ENCODE data around the gene ACMSD.
"Not testable (repeated sequence)": the region's sequence is repeated elsewhere in the genome, so short reads cannot be mapped to it uniquely, and the experiment has no call there.

ACMSD gene

DNA sequence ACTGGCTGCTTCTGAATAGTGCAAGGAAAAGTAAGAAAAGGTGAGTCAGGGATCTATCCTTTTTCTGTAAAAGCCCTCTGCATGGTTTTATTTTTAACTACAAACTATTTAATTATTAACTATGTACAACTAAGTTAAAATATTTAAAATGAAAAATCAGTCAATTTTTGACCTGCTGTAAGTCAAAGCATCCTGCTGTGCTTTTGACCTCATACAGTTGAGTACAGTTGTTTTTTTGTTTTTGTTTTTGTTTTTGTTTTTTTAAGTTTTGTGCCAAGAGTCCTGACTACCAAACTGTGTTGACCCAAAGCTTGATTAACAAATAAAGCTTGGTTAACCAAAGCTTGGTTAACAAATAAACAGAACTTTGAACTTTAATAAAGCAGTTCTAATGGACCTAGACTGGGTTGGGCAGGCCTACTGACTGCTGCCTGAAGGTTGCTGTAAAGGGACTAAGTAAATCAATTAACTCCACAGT, at the start of gene ACMSD:
TSS of gene ACMSD (plus strand) at position 474 of the 478 bp plus-strand sequence. CDS start 67 bp downstream, outside the sequence.
- DNase-seq = no peak

GRCh38 chr2:134790487-134790886, 47.9 kb upstream of the ACMSD start:
- no peak for DNase-seq

DNA sequence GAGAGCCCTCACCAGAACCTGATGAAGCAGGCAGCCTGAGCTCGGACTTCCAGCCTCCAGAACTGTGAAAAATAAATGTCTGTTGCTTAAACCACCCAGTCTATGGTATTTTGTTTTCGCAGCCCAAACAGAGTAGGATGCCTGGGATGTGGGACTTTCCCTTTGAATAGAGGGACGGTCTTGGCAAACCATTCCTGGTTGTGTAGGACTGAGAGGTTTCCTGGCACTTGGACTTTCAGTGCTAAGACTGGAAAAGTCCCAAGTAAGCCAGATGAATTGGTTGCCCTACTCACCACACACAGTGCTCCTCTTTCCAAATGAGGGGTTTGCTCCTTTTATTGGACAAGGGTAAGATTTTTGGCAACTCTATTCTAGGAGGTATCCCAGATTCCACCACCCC, 46.8 kb upstream of the ACMSD start:
- DNase-seq = no peak

DNA sequence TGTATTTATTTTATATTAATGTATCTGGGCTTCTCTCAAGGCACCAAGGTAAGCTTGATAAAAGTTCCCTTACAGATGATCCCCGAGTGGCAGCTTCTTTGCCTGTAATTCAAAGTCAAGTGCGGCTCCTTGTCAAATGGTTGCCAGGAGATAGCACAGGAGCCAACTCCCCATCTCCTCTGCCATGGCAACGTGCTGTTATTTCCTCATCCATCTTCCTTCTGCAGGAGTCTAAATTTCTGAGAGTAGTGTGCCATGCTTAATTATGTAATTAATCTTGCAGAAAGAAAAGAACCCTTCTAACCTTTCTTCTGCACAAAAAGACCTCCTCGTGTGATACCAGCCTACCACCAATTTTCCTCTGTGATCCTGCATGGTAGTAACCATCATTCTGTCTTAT, 46.2 kb upstream of the ACMSD start:
- no peak for DNase-seq

- no peak for DNase-seq
These were observed 42.7 kb upstream of the ACMSD start for GRCh38 chr2:134795765-134796164.

GRCh38 chr2:134796373-134796772, 42.0 kb upstream of the ACMSD start:
- no peak for DNase-seq

DNA sequence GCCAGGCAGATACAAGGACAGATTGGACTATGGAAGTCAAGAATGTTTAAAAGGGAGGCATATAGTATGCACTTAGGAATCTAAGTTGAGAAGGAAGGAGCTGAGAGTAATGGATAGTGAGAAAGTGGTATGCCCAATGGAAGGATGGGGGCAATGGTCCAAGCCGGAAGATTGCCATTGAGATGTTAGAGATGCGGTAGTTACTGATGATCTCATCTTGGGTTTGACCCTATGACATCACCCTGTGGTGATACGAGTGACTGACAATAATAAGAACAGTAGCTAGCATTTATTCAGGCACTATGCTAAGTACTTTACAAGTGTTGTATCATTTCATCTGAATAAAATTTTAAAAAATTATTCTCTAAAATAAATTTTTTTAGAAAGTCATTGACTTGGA, 38.5 kb upstream of the ACMSD start:
- DNase-seq = no peak

DNA sequence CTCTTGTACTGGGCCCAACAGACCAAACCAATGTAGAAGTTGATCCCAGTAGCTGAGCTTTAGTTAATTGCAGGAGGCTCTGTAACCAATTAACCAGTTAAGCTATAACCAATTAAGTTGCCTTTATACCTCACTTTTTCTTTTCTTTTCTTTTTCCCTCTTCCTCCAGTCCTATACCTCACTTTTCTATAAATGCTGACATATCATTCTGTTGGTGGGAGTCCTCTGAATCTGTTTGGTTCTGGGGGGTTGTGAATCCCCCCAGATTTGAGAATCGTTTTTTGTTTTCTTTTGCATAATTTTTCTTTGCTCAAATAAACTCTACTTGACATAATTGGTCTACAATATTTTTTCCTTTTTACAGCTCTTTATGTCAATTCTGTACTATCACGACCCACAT, 38.1 kb upstream of the ACMSD start:
- no peak for DNase-seq

DNA sequence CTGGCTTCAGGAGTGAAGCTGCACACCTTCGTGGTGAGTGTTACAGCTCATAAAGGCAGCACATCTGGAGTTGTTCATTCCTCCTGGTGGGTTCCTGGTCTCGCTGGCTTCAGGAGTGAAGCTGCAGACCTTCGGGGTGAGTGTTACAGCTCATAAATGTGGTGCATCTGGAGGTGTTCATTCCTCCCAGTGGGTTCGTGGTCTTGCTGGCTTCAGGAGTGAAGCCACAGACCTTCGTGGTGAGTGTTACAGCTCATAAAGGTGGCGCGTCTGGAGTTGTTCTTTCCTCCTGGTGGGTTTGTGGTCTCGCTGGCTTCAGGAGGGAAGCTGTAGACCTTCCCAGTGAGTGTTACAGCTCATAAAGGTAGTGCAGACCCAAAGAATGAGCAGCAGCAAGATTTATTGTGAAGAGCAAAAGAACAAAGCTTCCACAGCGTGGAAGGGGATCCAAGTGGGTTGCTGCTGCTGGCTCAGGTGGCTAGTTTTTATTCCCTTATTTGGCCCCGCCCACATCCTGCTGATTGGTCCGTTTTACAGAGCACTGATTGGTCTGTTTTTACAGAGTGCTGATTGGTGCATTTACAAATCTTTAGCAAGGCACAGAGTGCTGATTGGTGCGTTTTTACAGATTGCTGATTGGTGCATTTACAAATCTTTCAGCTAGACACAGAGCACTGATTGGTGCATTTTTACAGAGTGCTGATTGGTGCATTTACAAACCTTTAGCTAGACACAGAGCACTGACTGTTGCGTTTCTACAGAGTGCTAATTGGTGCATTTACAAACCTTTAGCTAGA, 34.6 kb upstream of the ACMSD start:
- not testable (repeated sequence) for DNase-seq

GRCh38 chr2:134815741-134816140, 22.7 kb upstream of the ACMSD start:
- DNase-seq = no peak

- DNase-seq = no peak
These were observed 20.1 kb upstream of the ACMSD start for GRCh38 chr2:134818321-134818720.

DNA sequence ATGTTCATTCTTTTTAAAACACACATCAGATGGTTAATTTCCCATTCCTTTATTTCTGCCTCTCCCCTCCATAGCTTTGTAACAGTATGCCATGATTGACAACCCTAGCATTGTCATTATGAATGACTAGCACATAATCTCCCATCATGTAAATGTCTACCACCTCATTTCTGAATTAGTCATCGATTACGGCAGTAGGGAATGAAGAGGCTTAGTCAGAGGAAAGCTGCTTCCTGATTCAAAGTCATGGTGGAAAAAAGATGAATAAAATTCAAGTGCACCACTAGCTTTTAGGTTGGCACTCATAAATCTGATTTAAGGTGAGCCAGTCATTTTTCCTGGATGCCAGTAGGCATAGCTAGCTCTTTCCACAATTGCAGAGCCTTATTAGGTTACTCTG, 19.1 kb upstream of the ACMSD start:
- DNase-seq = no peak

- DNase-seq = no peak
These were observed 15.0 kb upstream of the ACMSD start for GRCh38 chr2:134823431-134823830.

GRCh38 chr2:134823832-134824231, 14.6 kb upstream of the ACMSD start:
- DNase-seq = no peak

DNA sequence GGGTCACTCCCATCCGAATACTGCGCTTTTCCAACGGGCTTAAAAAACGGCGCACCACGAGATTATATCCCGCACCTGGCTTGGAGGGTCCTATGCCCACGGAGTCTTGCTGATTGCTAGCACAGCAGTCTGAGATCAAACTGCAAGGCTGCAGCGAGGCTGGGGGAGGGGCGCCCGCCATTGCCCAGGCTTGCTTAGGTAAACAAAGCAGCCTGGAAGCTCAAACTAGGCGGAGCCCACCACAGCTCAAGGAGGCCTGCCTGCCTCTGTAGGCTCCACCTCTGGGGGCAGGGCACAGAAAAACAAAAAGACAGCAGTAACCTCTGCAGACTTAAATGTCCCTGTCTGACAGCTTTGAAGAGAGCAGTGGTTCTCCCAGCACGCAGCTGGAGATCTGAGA, 12.7 kb upstream of the ACMSD start:
- DNase-seq = not testable (repeated sequence)

GRCh38 chr2:134835471-134835870, 2.9 kb upstream of the ACMSD start:
- DNase-seq = no peak

DNA sequence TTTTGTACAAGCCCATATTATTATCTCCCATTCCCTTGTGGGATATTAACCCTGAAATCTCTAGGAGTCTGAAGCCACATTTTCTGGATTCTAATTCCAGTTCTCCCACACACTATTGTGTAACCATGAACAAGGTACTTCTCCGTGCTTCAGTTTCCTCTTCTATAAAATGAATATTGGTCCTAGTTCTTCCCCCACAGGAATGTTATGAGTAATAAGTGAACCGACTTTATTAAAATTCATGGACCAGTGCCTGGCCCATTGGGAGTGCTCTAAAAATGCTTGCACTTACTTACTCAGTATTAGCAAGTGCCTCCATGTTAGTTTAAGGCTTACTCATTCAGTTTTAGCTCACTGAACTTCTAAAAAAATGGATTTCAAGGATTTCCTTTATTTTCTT, 1.4 kb upstream of the ACMSD start:
- DNase-seq = no peak

- DNase-seq = no peak
These were observed 1.2 kb downstream of the ACMSD start for GRCh38 chr2:134839649-134840048.

- no peak for DNase-seq
These were observed 4.6 kb downstream of the ACMSD start for GRCh38 chr2:134842930-134843490.

DNA sequence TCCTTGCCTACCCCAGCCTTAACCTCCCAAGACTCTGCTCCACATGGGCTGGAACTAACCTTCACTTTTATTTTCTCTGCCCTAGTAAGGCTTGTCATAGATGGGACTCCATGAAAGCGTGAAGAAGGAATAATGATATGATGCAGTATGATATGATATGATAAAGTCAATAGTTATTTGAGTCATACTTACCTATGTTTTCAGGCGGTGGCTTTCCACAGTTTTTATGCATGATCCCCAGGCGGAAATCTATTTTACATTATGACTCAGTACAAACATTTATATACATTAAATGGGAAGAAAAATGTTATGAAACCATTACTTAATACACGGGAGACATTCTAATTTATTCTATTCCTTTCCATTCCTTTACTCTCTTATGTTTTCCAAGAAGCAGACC, 5.6 kb downstream of the ACMSD start:
- no peak for DNase-seq

DNA sequence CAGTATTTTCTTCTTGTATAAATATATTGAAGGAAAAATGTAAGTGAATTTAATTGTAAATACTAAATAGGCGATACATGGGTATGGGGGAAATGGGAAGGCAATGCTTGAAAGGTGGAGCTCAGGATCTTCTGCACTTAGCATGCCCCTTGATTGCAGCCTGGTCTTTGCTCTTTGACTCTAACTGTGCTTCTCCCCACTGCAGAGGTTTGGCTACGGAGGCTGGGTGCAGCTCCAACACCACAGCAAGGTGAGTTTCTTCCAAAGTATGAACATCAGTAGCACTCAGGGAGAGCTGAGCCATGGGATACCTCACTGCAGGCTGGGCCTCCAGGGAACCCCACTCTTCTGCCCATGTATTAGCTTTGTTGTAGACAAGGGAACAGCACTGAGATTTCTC, 6.6 kb downstream of the ACMSD start:
- no peak for DNase-seq

GRCh38 chr2:134845719-134846118, 7.3 kb downstream of the ACMSD start:
- DNase-seq = no peak

GRCh38 chr2:134846213-134846612, 7.8 kb downstream of the ACMSD start:
- no peak for DNase-seq

- not testable (repeated sequence) for DNase-seq
These were observed 9.2 kb downstream of the ACMSD start for GRCh38 chr2:134847582-134847981.

- DNase-seq = no peak
These were observed 14.1 kb downstream of the ACMSD start for GRCh38 chr2:134852518-134852917.

Data from left hindlimb (tissue), 1 donor.